Mammary epithelial cell (primary cell): ENCODE data around the gene MMAA.

Source experiments
- CTCF ChIP-seq, 2 donors: IDR thresholded peaks in 1 of 2; conservative IDR thresholded peaks in 1 of 2; 2 replicates each; pipeline ENCODE4 v1.5.1; 2011 to 2012; ENCODE audit warnings: inconsistent platforms in 2 of 2, low read length in 2 of 2, mild to moderate bottlenecking in 2 of 2, control low read depth in 1 of 2, low read depth in 1 of 2; ENCODE audit not compliant: insufficient read depth in 1 of 2; ENCODE audit errors: extremely low read depth in 1 of 2
- EZH2 ChIP-seq: IDR thresholded peaks from 2 replicates; pipeline ENCODE4 v1.6.1; 2012; ENCODE audit warnings: low read length, inconsistent platforms, borderline replicate concordance

GRCh38 chr4:145660064-145660463, 40.9 kb downstream of the MMAA start:
- TF ChIP-seq CTCF (conservative IDR thresholded peaks at IDR 0.05 in 1 of 2, IDR thresholded peaks at IDR 0.05 in 1 of 2; ENCODE audit: extremely low read depth in 1 of 2, insufficient read depth in 1 of 2, low read depth in 1 of 2, low read length in 2 of 2), result no peak
- TF ChIP-seq EZH2, result no peak
